Measurements from ENCODE around the gene LUC7L2.
A peak's percentile ranks its signal among the peaks of the same experiment; 100 is the strongest.
"Not testable (repeated sequence)": the region's sequence is repeated elsewhere in the genome, so short reads cannot be mapped to it uniquely, and the experiment has no call there.

Gene LUC7L2

GRCh38 chr7:139359366-139360209 lies at the start of gene LUC7L2:
TSS of gene LUC7L2 (plus strand) at chr7:139359894. CDS start at chr7:139360262, 368 bp downstream.
- peak; percentile 99 to 100 (median 100) for DNase-seq

GRCh38 chr7:139317939-139318505 lies 41.7 kb upstream of the LUC7L2 start:
- DNase-seq, result no peak

GRCh38 chr7:139321071-139321745 lies 38.5 kb upstream of the LUC7L2 start:
- no peak for DNase-seq

DNA sequence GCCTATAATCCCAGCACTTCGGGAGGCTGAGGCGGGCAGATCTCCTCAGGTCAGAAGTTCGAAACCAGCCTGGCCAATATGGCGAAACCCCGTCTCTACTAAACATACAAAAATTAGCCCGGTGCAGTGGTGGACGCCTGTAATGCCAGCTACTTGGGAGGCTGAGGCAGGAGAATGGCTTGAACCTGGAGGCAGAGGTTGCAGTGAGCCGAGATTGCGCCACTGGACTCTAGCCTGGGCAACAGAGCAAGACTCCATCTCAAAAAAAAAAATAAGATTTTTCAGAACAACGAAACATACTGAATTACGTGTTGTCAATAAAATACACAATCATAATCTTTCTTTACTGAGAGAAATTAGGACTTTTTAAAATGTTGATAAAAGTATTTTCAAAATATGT lies 35.0 kb upstream of the LUC7L2 start:
- not testable (repeated sequence) for DNase-seq

DNA sequence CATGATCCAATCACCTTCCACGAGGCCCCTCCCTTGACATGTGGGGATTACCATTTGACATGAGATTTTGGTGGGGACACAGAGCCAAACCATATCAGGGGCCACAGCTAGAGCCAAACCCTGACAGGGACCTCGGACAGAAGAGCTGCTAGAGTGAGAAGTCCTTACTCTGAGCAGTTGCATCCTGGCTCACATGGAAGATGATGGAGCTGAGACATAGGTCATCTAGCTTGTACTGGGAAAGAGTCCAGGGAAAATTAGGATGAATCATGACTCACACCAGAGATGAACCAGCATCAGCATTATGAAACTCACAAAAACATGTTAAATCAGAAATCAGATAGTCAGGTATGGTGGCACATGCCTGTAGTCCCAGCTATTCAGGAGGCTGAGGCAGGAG lies 31.3 kb upstream of the LUC7L2 start:
- no peak for DNase-seq

GRCh38 chr7:139329119-139329518 lies 30.6 kb upstream of the LUC7L2 start:
- DNase-seq, result no peak

DNA sequence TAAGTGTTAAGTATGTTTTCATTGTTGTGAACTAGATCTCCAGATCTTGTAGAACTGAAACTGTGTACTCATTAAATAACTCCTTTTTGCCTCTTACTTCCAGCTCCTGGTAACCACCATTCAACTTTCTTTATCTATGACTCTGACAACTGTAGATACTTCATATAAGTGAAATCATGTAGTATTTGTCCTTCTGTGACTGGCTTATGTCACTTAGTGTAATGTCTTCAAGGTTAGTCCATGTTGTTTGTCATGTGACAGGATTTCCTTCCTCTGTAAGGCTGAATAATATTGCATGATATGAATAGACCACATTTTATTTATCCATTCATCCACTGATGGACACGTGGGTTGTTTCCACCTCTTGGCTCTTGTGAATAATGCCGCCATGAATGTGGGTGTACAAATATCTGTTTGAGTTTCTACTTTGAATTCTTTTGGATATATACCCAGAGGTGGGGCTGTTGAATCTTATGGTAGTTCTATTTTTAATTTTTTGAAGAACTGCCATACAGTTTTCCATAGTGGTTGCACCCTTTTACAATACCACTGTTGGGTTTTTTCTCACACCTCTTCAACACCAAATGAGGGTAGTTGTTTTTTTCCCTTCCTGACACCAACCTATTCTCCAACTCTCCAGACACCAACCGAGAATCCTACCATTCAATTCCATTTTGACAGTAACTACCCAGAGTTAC lies 29.2 kb upstream of the LUC7L2 start:
- DNase-seq, result no peak

DNA sequence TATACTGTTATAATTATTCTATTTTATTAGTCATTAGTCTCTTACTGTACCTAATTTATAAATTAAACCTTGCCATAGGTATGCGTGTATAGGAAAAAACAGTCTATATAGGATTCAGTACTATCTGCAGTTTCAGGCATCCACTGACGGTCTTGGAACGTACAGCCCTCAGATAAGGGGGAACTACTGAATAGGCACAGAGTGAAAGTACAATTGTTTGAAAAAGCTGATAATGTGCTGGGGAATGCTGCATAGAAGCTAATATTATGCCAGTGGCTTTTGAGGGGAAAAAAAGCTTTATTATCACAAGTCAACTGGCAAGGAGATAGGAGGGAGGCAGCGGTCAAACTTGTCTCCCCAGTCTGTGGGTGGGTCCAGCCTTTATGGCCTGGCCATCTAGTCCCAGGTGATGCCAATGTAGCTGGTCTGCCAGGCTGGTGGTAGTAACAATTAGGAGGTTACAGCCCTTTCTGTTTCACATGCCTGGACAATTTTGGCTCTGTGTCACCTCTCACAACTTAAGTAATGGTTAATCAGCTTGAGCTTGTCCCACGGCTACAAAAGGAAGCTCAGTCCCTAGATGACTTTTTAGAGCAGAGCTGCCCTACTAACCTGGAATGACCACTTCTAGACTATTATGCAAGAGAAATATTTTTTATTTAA lies 26.9 kb upstream of the LUC7L2 start:
- DNase-seq, result no peak

DNA sequence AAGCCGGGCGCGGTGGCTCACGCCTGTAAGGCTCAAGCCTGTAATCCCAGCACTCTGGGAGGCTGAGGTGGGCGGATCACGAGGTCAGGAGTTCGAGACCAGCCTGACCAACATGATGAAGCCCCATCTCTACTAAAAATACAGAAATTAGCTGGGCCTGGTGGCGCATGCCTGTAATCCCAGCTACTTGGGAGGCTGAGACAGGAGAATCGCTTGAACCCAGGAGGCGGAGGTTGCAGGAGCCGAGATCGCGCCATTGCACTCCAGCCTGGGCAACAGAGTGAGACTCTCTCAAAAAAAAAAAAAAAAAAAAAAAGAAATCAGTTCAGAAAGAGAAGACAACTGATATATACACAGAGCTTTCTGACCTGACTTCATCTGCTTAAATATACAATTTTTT lies 26.3 kb upstream of the LUC7L2 start:
- DNase-seq, result not testable (repeated sequence)

GRCh38 chr7:139334399-139335150 lies 25.1 kb upstream of the LUC7L2 start:
- no peak for DNase-seq

- no peak for DNase-seq
These were observed 20.7 kb upstream of the LUC7L2 start for GRCh38 chr7:139339025-139339424.

- DNase-seq, result no peak
These were observed 20.0 kb upstream of the LUC7L2 start for GRCh38 chr7:139339698-139340036.

- DNase-seq, result peak; percentile 100
These were observed 19.5 kb upstream of the LUC7L2 start for GRCh38 chr7:139340037-139340807.

DNA sequence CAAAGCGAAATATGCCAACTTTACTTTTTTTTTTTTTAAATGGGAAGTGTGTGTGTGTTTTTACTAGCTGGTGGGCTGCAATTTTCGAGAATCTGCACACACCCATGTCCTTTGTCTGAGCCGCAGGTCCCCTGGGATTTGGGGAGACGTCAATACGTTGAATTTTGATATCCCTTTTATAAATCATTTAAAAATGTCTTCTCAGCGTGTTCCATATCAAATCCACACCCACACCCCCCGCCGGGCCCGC lies 19.0 kb upstream of the LUC7L2 start:
- no peak for DNase-seq

DNA sequence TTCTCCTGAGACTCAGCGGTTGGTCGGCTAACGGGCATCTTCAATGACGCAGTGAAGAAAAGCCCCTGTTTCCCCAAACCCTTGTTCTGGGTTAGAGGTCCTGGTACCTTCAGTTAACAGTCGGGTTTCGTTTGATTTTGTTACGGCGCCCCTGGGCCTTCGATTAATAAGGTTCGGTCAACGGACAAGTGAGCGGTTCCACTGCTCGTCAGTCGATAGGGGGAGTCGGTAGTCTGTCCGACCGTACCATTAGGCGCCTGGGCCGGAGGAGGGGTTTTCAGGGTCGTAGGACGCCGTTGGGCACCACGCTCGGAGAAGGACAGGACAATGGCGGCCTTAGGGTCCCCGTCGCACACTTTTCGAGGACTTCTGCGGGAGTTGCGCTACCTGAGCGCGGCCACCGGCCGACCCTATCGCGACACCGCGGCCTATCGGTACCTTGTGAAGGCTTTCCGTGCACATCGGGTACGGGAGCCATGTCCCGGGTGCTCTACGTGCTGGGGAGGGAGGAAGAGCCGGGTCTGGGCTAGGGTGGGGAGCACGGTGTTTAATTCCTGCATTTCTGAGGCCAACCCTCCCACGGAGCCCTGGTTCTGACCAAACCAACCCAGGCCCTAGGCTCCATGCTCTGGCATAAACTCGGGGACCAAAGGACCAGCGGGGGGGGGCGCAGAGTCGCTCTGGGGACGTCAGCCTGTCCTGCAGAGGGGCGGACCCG lies 18.5 kb upstream of the LUC7L2 start, which contains the start of gene FMC1:
Gene FMC1 (plus strand): TSS at position 280 of the 718 bp plus-strand sequence. CDS start 48 bp downstream, at position 328.
- DNase-seq, result peak; percentile 91 to 98 (median 97)

DNA sequence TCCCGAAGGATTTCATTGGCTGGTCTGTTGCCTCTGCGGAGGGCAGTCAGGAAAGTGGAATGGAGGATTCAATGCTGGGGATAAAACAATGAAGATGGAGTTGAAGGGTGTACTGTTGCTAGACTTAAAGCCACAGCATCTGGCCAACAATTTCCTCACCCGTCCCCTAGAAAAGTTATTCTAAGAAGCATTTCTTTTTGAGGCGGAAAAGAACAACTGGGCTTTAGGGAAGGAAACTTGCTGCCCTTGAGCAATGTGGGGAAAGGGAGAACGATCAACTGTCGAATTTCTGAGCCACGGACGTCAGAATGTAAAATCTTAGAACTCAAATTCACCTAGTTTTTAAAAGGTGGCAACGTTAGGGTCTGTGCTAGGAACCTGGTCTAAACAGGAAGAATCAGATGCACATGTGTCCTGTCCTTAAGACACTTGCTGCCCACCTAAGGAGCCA lies 17.9 kb upstream of the LUC7L2 start:
- DNase-seq, result no peak

GRCh38 chr7:139345042-139345441 lies 14.7 kb upstream of the LUC7L2 start:
- no peak for DNase-seq

- no peak for DNase-seq
These were observed 8.7 kb upstream of the LUC7L2 start for GRCh38 chr7:139351027-139351426.

- DNase-seq, result no peak
These were observed 5.0 kb upstream of the LUC7L2 start for GRCh38 chr7:139354729-139355128.

DNA sequence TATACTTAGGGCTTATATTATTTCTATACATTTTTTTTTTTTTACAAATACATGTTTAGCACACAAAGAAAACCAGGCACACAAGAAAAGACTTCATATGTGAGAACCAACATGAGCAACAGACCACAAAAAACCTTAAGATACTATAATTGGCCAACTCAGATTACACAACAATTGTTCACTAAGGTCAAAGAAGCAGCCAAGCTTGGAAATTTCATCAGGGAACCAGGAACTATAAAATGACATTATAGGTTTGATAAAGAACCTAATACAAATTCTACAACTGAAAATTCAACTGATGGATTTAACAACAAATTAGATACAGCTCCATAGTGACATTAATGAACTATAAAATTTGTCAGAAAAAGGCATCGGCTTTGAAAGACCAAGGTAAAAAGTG lies 4.4 kb upstream of the LUC7L2 start:
- DNase-seq, result no peak

All from NCI-H1417 (cell line).